GM21526 (cell line): ENCODE measurements around the gene SYNDIG1L.

Experiments used
- ATAC-seq: cut with Tn5 transposase; IDR thresholded peaks from one replicate; pipeline ENCODE4 v1.9.1; 2021; ENCODE audit warnings: moderate library complexity; ENCODE audit not compliant: unreplicated experiment, low FRiP score

The SYNDIG1L gene

DNA sequence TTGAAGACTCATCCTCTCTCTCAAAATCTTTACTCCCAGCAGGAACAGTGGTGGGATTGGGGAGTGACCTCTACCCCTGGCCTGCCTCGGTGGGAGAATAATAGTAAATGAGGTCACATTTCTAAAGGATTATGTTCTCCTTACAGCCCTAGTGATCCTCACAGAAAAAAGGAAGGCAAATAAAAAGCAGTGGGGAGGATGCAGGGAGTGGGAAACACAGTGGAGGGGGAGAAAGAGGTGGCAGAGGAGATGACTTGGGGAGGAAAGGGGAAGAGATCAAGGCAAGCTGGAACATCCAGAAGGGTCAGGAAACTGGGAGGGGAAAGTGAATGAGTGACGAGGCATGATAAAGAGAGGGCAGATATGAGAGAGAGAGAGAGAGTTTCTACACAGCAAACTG, 8.3 kb upstream of the SYNDIG1L start:
- ATAC-seq, result no peak

DNA sequence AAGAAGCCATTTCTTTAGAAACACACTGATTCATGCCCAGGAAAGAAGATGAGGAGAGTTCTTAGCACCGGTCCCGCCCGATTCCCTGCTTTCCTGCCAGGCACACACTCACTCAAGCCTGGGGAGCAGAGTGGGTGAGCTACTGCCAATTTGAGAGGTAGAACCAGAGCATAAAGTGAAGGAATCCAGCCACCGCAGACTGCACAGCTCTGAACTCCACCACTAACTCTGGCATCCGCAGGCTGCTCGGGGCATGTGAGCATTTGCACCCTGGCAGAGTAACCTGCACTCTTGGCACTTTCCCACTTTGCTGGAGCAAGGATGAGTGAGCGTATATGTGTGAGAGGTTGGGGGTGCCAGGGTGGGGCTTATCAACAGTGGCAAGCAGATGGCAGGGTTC, 4.0 kb upstream of the SYNDIG1L start:
- no peak for ATAC-seq

DNA sequence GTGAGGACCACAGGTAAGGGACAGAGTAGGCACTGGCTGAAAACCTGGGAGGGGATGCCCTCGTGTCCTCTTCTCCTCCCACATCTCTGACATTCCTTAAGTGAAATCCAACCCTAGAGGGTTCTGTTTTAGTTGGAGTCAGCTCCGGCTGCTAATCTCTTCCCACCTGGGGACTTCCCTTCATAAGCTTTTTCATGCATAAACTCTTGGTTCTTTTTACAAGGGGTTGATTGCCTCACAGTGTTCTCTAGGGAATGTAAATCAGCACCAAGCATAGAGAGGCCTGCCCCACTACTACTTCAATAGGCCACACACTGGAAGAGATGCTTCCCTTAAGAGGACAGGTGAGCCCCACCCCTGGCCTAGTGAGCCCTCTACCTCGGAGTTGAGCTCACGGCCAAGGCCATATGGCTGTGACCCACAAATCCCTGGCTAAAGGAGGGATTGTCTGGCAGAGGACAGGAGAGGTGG, 3.2 kb upstream of the SYNDIG1L start:
- no peak for ATAC-seq

DNA sequence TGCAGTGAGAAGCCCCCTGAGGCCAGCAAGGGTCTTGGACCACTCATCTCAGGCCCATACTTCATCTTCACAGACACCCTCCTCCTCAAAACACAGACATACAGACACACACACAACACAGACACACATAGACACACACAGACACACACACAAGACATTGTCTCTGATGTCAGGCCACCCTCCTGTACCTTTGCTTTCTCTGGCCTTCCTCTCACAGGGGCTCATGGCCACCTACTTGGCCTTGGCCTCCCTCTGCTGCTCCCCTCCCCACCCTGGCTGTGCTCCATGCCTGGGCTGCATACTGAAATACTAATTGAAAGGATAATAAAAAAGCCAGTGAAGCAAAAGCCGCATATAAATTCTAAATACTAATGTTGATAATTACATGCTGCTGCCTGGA, 1.6 kb upstream of the SYNDIG1L start:
- no peak for ATAC-seq

DNA sequence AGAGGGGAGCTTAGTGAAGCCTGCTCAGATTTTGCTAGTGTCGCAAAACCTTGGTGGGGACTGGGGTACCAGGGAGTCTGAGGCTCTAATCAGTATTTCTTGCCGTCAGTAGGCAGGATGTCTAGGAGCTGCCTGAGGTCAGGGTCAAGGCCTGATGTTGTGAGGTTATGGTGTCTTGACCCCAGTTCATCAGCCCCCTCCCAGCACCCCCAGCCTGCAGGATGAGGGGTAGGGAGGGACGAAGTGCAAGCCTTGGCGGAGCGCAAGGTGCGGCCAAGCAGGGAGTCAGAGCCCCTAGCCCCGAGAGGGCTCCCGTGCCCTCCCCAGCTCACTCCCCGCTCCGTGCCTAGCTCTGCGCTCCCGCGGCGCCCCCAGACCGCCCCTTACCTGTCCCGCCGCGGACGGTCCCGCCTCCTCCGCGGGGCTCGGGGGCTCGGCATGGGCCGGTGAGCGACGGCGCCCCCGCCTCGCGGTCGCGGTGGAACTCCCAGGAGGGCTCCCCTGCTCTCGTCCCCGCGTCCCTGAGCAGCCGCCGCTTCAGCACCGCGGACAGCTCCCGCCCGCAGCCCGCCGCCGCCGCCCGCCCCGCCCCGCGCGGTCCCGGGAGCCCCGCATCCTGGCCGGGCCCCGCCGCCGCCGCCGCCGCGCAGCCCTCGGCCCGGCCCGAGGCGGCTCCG, 347 bp downstream of the SYNDIG1L start:
- no peak for ATAC-seq

DNA sequence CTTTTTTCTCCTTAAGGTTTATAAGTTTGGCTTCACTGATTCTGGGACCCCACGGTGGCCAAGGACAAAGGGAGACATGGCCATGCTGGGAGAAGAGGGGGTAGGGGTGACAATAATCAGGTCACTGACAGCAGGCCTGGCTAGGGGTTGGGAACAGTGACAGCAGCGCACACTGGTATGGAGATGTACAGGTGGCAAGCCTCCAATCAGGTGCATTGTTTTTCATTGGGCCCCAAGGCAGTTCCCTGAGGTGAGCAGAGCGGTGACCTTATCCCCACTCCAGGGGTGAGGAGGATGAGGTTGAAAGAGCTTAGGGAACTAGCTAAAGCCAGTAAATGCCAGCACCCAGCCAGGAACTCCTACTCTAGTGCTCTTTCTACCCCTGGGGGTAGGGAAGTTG, 1.4 kb downstream of the SYNDIG1L start:
- no peak for ATAC-seq

DNA sequence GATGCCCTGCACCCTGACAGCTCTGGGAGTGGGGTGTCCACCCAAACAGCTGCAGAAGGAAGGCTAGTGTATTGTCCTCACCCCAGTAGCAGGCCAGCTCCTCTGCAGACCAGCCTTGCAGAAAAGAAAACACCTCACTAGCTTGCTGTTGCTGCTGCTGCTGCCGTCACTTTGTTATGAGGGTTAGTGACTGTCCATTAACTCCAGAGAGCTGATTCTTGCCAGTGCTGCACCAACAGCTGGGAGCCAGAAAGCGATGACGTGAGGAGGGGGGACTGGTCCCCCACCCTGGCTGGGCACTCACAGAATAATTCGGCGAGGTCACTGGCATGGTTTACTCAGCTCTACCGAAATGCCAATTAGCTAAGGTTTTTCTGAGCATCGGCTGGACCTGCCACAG, 2.8 kb downstream of the SYNDIG1L start:
- no peak for ATAC-seq

DNA sequence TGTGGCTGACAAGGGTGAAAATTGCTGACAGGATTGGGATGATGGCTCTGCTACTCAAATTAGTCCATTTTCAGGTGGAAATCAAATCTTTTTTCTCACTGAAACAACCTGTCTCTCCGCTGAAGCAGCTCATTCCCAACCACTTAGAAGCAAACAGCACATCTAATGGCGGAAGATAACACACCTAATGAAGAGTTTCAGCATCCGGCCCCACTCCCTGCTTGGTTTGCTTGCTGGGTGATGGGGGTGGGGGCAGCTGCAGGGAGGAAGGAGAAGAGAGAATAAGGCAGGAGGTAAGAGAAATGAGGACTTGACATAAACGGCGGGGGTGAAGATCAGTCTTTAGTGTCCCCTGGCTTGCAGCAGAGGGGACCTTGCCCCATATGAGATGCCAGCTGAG, 4.0 kb downstream of the SYNDIG1L start:
- ATAC-seq, result no peak

DNA sequence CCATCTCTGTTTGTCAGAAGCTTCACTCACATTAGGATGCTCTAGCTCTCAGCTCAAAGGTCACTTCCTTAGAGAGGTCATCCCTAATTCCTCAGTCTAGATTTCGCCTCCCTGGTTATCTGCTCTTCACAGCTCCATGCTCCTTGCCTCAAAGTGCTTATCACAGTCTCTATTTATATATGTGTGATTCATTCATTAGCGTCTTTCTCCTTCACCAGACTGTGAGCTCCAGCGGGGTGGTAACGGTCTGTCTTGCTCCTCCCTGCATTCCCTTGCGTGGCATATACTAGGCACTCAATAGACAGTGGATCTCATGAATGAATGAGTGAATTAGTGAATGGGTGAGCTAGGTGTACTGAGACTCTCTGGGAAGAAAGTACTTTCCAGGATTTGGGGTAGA, 6.9 kb downstream of the SYNDIG1L start:
- ATAC-seq, result no peak

DNA sequence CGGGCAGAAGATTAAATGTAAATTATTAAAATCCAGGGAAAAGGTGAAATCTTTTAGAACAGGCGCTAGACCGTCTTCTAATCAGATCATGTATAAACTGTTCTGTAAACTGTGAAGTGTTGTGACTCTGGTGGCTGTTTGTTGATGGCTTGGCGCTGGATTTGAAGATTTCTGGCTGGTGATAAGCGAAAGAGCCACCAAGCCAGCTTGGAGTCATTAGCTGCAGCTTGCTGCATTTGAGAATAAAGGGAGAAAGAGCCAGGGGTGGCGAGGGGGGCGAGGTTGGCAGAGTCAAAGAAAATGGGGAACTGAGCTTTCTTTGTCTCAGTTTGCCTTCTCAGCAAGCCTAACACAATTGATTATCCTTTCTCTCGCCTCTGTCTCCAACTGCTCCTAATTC, 8.0 kb downstream of the SYNDIG1L start:
- ATAC-seq, result no peak

DNA sequence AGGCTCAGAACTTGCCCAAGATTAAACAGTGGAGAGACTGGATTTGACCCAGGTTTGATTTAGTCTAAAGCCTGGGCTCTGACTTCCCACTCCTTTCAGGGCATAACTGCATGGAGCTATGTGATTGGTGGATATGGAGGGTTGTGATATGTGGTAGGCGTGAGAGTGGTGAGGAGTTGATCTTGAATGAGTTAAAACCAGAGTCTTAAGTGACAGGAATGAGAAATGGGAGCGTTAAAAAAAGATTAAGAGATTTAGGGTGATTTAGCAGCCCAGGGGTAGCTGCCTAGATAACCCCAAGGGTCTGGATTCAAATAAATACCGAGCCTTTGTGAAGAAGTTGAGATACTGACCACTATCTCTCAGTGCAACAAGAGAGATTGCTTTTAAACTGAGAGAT, 8.4 kb downstream of the SYNDIG1L start:
- ATAC-seq, result no peak

DNA sequence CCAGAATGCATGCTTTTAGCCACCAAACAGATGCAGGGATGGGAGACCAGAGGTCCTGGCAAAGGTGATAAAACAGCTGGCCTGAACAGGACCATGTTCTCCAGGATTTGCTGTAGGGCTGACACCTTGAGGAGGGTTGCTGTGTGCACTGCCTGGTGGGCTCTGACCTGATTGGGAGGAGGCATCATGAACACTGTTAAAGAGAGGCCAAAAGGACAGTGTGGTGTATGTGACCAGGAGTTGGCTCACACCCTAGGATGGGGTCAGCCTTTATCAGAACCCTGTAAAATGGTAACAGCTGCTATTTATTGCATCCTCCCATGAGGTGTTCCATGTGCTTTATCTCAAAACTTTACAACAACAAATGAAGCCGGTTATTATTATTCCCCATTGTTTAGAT, 8.8 kb downstream of the SYNDIG1L start:
- no peak for ATAC-seq

DNA sequence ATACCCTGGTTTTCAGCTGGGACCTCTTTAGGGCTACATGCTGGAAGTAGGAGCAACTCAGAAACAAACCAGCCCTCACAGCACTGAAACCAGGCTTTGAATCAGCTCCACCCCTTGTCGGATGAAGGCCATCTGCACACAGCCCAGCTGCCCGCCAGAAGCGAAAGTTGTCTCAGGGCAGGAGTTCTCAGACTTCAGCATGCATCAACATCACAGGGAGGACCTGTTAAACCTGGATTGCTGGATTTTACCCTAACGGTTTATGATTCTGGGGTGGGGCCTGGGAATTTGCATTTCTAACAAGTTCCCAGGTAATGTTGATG, 10.9 kb downstream of the SYNDIG1L start:
- no peak for ATAC-seq

DNA sequence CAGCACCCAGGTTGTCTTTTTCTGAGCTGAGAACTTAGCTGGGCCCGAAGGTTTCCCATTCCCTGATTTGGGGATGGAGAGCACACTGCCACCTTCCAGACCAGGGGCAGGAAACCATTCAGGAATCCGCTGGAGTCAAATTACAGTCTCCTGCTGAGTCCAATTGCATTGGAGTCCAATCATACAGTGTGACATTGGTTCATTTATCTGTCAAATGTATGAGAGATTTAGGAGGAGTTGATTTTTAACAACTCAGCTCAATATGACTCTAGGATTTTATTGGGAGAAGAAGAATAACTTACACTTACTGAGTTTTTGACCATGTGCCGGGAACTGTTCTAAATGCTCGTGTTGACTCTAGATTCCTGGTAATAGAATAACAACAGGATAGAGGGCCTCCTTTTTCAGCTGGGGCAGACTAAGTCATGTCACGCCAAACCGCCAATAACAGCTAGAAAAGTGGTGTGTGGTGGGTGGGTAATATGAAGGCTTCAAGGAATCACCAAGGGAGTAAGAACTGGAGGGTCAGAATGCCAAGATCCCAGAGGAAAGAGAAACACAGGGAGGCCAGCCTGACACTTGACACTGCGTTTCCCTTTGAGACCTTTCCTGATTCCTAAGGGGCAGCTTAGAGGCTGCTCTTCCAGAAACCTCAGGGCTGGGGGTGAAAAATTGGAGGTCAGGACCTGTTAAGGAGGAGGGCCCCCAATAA, 11.5 kb downstream of the SYNDIG1L start:
- no peak for ATAC-seq

DNA sequence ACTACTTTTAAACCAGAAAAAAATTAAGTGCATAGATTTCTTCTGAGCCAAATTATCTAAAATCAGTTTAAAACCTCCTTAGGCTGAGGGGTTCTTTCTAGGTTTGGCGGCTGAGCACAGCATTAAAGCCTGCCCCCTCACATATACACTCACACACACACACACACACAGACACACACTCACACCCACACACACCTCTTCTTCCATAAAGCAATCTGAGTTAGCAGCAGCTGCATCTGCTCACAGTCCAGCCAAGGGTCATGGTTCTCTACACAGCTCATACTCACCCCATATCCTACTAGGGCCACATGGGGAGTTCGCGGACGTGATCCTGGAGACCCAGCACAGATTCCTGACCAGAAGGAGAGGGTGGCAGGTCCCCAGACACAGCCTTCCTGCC, 12.4 kb downstream of the SYNDIG1L start:
- no peak for ATAC-seq

DNA sequence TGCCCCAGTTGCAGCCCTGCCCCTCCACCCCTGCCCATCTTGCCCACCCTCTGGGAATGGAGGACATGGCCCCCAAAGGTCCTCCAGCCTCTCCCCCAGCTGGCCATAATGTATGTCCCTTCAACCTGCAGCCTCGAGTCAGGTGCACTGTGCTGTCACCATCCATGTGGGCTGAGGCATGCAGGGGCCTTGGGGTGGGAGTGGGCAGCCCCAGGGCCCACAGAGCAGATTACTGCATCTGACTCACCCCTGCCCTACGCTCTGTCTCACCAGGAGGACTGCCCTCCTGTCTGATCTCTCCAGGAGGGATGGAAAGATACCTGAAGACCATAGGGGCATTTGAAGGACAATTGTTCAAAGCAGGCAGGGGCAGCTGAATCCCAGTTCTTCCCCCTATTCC, 13.3 kb downstream of the SYNDIG1L start:
- no peak for ATAC-seq

DNA sequence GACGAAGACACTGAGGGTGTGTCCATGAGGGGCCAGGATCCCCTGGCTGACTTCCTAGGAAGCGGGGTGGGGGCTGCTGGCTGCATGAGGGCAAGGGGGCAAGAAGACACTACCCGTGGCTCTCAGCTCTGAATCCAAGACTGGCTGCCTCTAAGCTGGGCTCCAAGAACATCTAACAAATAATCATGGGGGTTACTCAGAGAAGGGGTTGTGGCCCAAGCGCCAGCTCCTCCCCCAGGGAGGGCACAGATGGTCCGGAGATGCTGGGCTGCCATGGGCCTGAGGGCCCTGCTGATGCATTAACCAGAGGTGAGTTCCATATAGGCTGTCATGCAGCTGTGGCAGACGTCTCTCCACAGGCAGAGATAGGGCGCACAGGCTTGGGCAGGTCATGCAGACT, 14.3 kb downstream of the SYNDIG1L start:
- ATAC-seq, result no peak

DNA sequence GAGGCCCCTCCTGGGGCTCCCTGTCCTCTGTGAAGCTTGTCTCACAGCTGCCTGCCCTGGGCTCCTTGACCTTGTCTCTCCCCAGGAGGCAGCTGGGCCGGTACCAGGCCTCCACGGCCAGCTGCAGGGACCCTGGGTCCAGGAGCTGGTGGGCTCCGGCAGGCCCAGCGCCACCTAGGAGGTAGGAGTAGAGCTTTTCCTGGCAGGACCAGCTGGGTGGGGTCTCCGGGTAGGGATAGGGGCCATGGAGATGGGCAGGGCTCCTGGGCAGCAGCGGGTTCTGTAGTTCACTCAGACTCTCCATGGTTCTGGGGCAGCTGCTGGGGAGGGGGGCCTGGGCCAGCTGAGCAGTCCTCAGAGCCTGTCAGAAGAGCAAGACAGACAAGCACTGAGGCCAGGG, 16.6 kb downstream of the SYNDIG1L start:
- no peak for ATAC-seq

DNA sequence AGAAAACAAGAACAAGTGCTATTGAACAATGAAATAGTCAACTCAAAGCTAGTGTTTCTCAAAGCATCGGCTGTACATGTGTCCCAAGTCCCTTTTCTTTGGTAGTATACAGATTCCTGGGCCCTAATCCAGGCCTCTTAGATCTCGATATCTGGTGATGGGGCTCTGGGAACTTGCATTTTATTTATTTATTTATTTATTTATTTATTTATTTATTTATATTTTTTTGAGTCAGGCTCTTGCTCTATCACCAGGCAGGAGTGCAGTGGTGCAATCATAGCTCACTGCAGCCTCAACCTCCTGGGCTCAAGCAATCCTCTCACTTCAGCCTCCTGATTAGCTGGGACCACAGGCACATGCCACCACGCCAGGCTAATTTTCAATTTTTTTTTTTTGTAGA, 17.1 kb downstream of the SYNDIG1L start:
- ATAC-seq, result no peak

DNA sequence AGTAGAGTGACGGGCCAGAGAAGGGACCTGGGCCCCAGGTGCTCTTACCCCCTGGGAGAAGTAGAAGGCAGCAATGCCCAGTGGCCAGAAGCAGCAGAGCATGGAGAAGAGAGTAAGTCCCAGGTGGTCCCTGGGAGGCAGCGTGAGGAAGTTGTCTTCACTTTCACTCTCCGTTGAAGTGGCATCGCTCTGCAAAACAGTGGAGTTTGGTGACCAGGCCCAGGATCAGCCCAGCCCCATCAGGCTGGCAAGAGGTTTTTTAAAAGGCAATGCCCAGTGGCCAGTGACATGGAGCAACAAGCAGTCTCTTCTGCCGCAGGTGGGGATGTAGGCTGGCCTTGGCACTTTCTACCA, 18.2 kb downstream of the SYNDIG1L start:
- ATAC-seq, result no peak

DNA sequence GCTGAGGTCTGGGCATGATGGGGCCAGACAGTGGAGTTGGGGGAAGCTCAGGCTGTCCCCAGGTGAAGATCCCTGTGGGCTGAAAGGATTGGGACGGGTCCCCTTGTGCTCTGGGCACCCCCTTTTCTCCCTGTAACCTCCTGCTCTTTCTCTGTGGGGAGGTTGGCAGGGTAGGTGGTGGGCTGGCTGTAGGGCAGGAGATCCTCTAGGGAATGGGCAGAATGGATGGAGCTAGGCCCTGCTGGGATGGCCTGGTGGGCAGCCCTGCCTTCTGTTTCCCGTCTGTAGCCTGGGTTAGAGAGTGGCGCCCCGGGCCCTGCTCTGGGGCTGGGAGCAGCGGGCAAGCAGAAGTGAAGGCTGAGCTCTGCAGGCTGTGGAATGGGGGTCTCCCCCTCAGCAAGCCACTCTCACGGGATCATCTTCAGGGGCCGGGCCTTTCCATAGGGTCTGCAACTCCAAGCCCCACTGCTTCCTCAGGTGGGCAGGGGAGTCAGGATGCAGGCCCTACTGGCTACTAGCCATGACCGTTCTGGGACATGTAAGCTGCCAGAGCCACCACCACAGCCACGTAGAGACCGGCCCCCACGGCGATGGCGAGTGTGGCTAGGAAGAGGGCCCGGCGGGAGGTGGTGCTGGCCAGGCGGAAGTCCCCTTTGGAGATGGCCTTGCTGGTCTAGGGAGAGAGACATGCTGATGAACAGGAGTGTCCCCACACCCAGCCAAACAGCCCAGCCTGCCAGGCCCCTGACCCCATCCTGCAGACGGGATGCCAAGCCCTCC, 18.8 kb downstream of the SYNDIG1L start:
- no peak for ATAC-seq

DNA sequence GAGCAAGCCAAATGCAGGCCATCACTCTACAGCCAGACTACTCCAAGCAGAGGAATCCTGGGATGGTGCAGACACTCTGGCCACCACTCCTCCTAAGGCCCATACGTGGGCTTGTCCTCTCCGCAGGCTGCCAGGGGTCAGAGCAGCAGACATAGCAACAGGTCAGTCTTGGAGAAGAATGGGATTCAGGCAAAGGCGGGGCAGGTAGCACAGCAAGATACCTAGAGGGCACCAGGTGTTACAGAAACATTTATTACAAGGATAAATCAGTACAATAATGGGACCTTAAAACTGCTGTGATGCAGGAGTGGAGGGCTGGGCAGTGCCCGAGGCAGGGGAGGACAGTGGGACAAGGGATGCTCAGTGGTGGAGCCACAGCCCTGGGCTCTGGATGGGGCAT, 20.3 kb downstream of the SYNDIG1L start:
- ATAC-seq, result no peak
